ENCODE results near the gene KLRB1. TPM values are rescaled to one million over a fixed set of nuclear protein-coding genes. Genes with fewer than 3 reads are reported as not detected.
"Not testable (repeated sequence)": the region's sequence is repeated elsewhere in the genome, so short reads cannot be mapped to it uniquely, and the experiment has no call there.

Gene KLRB1
- total RNA-seq, 1 donor from 2014 or later = 0.19 TPM

GRCh38 chr12:9647825-9648700 lies 40.3 kb upstream of the KLRB1 start:
- TF ChIP-seq CTCF (IDR thresholded peaks at IDR 0.05; ENCODE audit: borderline replicate concordance) = no peak
- H3K36me3 ChIP-seq = no peaks in the 10 kb centered on the region
- intact Hi-C loops (cut with micrococcal nuclease) = no loop called here

DNA sequence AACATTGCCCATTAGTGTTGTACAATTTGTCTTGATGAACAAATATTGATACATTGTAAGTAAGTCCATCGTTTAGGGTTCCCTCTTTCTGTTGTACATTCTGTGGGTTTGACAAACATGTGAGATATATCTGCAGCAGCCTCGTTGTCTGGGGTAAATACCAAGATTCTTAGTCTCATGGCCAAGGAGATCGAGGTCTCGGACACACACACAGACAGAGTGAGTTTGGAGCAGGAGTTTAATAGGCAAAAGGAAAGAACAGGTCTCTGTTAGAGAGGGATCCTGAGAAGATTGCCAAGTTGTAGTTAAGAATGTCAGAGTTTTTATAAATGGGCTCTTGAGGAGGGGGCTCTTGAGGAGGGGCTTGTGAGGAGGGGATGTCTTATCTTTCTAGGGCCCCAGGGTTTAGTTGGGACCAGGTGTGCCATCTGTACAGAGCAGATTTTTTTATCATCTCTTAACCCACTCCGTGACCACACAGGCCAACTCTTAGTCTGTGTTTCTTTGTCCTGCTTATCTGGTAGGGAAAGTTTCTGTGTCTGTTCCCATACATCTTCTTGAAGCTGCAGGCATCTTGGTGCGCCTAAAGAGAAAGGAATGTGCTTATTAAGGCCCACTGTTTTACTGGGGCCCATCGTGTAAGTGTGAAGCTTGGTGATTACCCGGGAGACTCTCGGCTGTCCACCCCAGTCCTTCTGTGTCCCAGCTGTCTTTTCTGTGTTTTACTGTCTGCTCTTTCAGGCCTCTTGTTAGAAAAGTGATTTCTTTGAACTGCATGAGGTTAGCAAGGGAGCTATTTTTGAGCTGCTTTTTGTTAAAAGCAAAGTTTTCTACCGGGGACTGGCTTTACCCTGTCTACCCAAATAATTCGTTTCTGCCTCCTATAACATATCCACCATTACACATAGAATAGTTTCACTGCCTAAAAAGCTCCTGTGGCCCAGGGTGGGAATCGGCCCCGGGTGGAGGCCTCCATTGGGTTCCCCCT lies 39.4 kb upstream of the KLRB1 start:
- peaks cover 49% of the 10 kb centered on the region for H3K4me1 ChIP-seq
- no peaks in the 10 kb centered on the region for H3K36me3 ChIP-seq
- DNase-seq = no peak
- H3K4me3 ChIP-seq = peak overlapping the region; percentile 83
- peak overlapping the region; percentile 94 for H3K27ac ChIP-seq (replicated peaks)
- no peaks in the 10 kb centered on the region for H3K9me3 ChIP-seq (replicated peaks)
- H3K27me3 ChIP-seq (ENCODE audit: low read depth) = no peaks in the 10 kb centered on the region
- intact Hi-C loops (cut with micrococcal nuclease) = no loop called here
- TF ChIP-seq CTCF (IDR thresholded peaks at IDR 0.05; ENCODE audit: borderline replicate concordance) = no peak

More at GRCh38 chr12:9647825-9648700, 40.3 kb upstream of the KLRB1 start:
- Histone ChIP-seq H3K9me3 (replicated peaks) (no peaks in the 10 kb centered on the region), H3K27ac (replicated peaks) (peak overlapping the region; percentile 94), H3K27me3 (ENCODE audit: low read depth) (no peaks in the 10 kb centered on the region), H3K4me3 (peak overlapping the region; percentile 83), H3K4me1 (peaks cover 53% of the 10 kb centered on the region)
- DNase-seq = peak; percentile 80

DNA sequence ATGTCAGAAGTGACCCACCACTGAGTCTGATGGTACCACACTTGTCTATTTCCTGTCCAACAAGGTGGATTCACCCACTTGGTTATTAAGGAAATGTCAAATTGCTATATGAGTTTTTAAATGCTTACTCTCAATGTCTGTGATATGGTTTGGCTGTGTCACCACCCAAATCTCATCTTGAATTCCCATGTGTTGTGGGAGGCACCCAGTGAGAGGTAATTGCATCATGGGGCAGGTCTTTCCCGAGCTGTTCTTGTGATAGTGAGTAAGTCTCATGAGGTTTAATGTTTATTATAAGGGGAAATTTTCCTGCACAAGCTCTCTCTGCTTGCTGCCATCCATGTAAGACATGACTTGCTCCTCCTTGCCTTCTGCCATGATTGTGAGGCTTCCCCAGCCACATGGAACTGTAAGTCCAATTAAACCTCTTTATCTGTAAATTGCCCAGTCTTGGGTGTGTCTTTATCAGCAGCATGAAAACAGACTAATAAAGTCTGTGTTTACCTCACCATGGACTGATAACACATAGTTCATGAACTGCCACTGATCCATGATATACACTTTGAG lies 37.4 kb upstream of the KLRB1 start:
- intact Hi-C loops (cut with micrococcal nuclease); DNase-seq; H3K27ac ChIP-seq (replicated peaks); H3K36me3 ChIP-seq; H3K4me3 ChIP-seq; H3K27me3 ChIP-seq (ENCODE audit: low read depth); H3K9me3 ChIP-seq (replicated peaks): not testable (repeated sequence)
- peaks cover 30% of the 10 kb centered on the region for H3K4me1 ChIP-seq

- no peak for DNase-seq
- Histone ChIP-seq H3K4me3 (no peak overlapping the region), H3K27ac (replicated peaks) (no peak overlapping the region), H3K9me3 (replicated peaks) (no peaks in the 10 kb centered on the region), H3K27me3 (ENCODE audit: low read depth) (no peaks in the 10 kb centered on the region), H3K36me3 (no peaks in the 10 kb centered on the region), H3K4me1 (peaks cover 12% of the 10 kb centered on the region)
- intact Hi-C loops (cut with micrococcal nuclease) = no loop called here
- TF ChIP-seq CTCF (IDR thresholded peaks at IDR 0.05; ENCODE audit: borderline replicate concordance) = no peak
Measured at GRCh38 chr12:9643266-9643660, 35.5 kb upstream of the KLRB1 start.

DNA sequence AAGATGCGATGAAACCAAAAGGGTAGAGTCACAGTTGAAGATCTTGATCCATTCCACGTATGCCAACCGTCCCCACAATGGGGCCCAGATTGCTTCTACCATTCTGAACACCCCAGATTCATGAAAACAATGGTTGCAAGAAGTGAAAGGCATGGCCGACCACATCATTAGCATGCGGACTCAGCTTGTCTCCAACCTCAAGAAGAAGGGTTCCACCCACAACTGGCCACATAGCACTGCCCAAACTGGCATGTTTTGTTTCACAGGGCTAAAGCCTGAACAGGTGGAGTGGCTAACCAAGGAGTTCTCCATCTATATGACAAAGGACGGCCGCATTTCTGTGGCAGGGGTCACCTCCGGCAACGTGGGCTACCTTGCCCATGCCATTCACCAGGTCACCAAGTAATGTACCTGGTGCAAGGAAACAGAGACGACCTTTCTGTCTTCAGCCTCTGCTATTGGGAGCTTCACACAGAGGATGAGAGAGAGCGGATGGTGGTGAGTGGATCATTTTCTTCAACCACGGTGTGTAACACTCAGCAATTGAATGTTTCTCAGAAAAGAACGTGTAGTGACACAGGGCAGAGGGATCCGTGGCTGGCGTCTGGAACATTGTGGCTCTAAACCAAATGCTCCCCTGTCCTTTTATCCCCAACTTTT lies 35.0 kb upstream of the KLRB1 start:
- no peaks in the 10 kb centered on the region for H3K36me3 ChIP-seq
- H3K4me1 ChIP-seq = peaks cover 7% of the 10 kb centered on the region
- intact Hi-C loops (cut with micrococcal nuclease) = no loop called here
- no peak for DNase-seq
- TF ChIP-seq CTCF (IDR thresholded peaks at IDR 0.05; ENCODE audit: borderline replicate concordance) = no peak
- H3K9me3 ChIP-seq (replicated peaks) = no peaks in the 10 kb centered on the region
- H3K4me3 ChIP-seq = no peak overlapping the region
- H3K27ac ChIP-seq (replicated peaks) = no peak overlapping the region
- no peaks in the 10 kb centered on the region for H3K27me3 ChIP-seq (ENCODE audit: low read depth)
